GM21529 (cell line): ENCODE results near the gene SLC39A13.
A peak's percentile ranks its signal among the peaks of the same experiment; 100 is the strongest.

ENCODE experiments used
- ATAC-seq: cut with Tn5 transposase; IDR thresholded peaks from one replicate; pipeline ENCODE4 v1.9.1; 2021; ENCODE audit not compliant: unreplicated experiment

Gene SLC39A13

GRCh38 chr11:47449541-47449940 is 41.2 kb downstream of the SLC39A13 start:
- ATAC-seq = no peak

GRCh38 chr11:47451436-47451835 is 43.0 kb downstream of the SLC39A13 start:
- ATAC-seq = no peak

- no peak for ATAC-seq
These were observed 43.6 kb downstream of the SLC39A13 start for GRCh38 chr11:47451990-47452389.

- ATAC-seq = no peak
These were observed 45.0 kb downstream of the SLC39A13 start for GRCh38 chr11:47453365-47453764.

- ATAC-seq = peak; percentile 65
These were observed 45.9 kb downstream of the SLC39A13 start for GRCh38 chr11:47454258-47454671.

GRCh38 chr11:47460571-47461235 is 52.3 kb downstream of the SLC39A13 start:
- no peak for ATAC-seq

GRCh38 chr11:47461876-47462275 is 53.5 kb downstream of the SLC39A13 start:
- no peak for ATAC-seq

GRCh38 chr11:47464483-47464882 is 56.1 kb downstream of the SLC39A13 start:
- ATAC-seq = no peak
